Endothelial cell (in vitro differentiated cells): ENCODE measurements around the gene SLC22A1. TPM values are rescaled to one million over a fixed set of nuclear protein-coding genes. Genes with fewer than 3 reads are reported as not detected.

Experiments used
- DNase-seq: peaks from one replicate; pipeline ENCODE4 v3.0.0; 2021; ENCODE audit warnings: low spot score
- H3K27ac Mint-ChIP-seq: one replicate; pipeline ENCODE4 v1.8.0; 2021; ENCODE audit warnings: mixed read lengths, inconsistent platforms; ENCODE audit not compliant: unreplicated experiment
- H3K27me3 Mint-ChIP-seq: one replicate; pipeline ENCODE4 v1.8.0; 2021; ENCODE audit warnings: mild to moderate bottlenecking, moderate library complexity, mixed read lengths, inconsistent platforms; ENCODE audit not compliant: unreplicated experiment
- H3K36me3 Mint-ChIP-seq: one replicate; pipeline ENCODE4 v1.8.0; 2021; ENCODE audit warnings: mild to moderate bottlenecking, low read depth, mixed read lengths, inconsistent platforms; ENCODE audit not compliant: unreplicated experiment
- H3K4me1 Mint-ChIP-seq: one replicate; pipeline ENCODE4 v1.8.0; 2021; ENCODE audit warnings: mild to moderate bottlenecking, mixed read lengths, inconsistent platforms; ENCODE audit not compliant: unreplicated experiment
- H3K4me3 Mint-ChIP-seq: one replicate; pipeline ENCODE4 v1.8.0; 2021; ENCODE audit warnings: mild to moderate bottlenecking, mixed read lengths, inconsistent platforms; ENCODE audit not compliant: unreplicated experiment
- H3K9me3 Mint-ChIP-seq: one replicate; pipeline ENCODE4 v1.8.0; 2021; ENCODE audit warnings: mixed read lengths, inconsistent platforms; ENCODE audit not compliant: unreplicated experiment
- total RNA-seq: library from RNA; stranded (reverse); fragmentation: NEBNext Ultra II Directional; extraction: Animal tissue kit (Norgen Biotek cat#: 25700); gene quantifications from one replicate; pipeline ENCODE4 v1.2.1, GENCODE V29; 2021; ENCODE audit not compliant: unreplicated experiment
- TF ChIP-seq, protein P1 (sequence below): fragments of 200-600 bp; sonication (generic); IDR thresholded peaks from one replicate; pipeline ENCODE4 v1.5.0; 2021; ENCODE audit warnings: antibody characterized with exemption; ENCODE audit not compliant: unreplicated experiment

Gene SLC22A1
- total RNA-seq, 1 donor from 2014 or later, result 2.7 TPM

DNA sequence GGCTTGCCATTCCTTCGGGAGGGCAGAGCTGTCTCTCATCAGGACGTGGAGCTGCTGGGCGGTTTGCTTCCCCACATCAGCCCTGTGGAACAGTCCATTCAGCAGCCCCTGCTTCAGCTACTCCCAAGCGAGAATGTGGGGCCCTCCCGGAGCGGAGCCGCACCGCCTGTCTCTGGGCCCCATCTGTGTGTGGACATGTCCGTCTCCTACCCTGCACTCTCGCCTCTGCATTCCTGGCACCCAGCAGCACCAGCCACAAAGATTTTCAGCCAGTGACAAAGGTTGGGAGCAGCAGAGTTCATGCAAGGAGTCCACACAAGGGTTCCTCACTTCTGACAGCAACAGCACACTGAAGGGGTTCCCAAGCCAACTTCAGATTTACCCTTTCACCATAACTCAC is 29.0 kb upstream of the SLC22A1 start:
- Mint-ChIP-seq H3K36me3 (peaks cover 59% of the 10 kb centered on the region), H3K4me1 (no peaks in the 10 kb centered on the region), H3K27me3 (peaks cover 4% of the 10 kb centered on the region), H3K27ac (no peak overlapping the region), H3K9me3 (no peaks in the 10 kb centered on the region), H3K4me3 (no peak overlapping the region)
- no peak for DNase-seq
- TF ChIP-seq, protein P1, sequence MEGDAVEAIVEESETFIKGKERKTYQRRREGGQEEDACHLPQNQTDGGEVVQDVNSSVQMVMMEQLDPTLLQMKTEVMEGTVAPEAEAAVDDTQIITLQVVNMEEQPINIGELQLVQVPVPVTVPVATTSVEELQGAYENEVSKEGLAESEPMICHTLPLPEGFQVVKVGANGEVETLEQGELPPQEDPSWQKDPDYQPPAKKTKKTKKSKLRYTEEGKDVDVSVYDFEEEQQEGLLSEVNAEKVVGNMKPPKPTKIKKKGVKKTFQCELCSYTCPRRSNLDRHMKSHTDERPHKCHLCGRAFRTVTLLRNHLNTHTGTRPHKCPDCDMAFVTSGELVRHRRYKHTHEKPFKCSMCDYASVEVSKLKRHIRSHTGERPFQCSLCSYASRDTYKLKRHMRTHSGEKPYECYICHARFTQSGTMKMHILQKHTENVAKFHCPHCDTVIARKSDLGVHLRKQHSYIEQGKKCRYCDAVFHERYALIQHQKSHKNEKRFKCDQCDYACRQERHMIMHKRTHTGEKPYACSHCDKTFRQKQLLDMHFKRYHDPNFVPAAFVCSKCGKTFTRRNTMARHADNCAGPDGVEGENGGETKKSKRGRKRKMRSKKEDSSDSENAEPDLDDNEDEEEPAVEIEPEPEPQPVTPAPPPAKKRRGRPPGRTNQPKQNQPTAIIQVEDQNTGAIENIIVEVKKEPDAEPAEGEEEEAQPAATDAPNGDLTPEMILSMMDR, result no peak

DNA sequence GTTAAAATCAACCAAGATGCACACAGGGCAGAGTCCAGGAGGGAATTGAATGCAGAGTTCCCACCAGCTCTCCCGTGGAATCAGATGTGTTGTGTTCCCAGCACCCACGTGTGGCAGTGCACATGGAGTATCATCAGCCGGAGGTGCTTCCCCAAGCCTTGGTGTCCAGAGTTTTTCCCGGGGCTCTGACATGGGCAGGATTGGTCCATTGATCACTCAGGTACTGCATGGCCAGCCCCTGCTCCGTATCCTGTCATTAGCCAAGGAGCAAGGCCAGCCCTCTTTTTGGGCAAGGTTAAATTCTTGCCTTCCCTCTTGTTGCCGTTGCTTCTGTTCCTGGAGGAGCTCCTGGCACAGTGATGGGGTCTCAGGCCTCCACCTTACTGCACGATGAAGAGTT is 28.6 kb upstream of the SLC22A1 start:
- no peaks in the 10 kb centered on the region for H3K9me3 Mint-ChIP-seq
- TF ChIP-seq, protein P1, result no peak
- H3K4me1 Mint-ChIP-seq, result no peaks in the 10 kb centered on the region
- no peak for DNase-seq
- H3K27me3 Mint-ChIP-seq, result peaks cover 4% of the 10 kb centered on the region
- H3K4me3 Mint-ChIP-seq, result no peak overlapping the region
- no peak overlapping the region for H3K27ac Mint-ChIP-seq
- peaks cover 60% of the 10 kb centered on the region for H3K36me3 Mint-ChIP-seq

DNA sequence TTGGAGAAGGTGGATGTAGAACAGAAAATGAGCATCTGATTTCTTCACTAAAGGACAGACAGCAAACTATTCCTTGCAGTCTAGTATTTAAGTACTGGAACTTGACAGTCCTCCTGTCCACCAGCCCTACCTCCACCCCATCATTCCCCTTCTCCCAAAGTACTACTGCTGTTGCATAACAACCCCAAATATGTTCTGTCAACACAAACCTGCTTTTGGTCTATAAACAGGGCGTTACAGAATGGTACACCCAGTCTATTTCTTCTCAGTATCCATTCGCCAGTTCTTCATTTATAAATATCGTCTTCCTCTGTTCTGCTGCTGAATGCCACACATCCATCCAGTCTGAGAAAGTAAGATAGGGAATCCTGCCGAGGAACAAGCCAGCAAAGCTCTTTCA is 27.7 kb upstream of the SLC22A1 start:
- Mint-ChIP-seq H3K27ac (no peak overlapping the region), H3K9me3 (no peaks in the 10 kb centered on the region), H3K4me3 (no peak overlapping the region), H3K36me3 (peaks cover 62% of the 10 kb centered on the region), H3K27me3 (peaks cover 4% of the 10 kb centered on the region), H3K4me1 (no peaks in the 10 kb centered on the region)
- TF ChIP-seq, protein P1, result no peak
- no peak for DNase-seq

DNA sequence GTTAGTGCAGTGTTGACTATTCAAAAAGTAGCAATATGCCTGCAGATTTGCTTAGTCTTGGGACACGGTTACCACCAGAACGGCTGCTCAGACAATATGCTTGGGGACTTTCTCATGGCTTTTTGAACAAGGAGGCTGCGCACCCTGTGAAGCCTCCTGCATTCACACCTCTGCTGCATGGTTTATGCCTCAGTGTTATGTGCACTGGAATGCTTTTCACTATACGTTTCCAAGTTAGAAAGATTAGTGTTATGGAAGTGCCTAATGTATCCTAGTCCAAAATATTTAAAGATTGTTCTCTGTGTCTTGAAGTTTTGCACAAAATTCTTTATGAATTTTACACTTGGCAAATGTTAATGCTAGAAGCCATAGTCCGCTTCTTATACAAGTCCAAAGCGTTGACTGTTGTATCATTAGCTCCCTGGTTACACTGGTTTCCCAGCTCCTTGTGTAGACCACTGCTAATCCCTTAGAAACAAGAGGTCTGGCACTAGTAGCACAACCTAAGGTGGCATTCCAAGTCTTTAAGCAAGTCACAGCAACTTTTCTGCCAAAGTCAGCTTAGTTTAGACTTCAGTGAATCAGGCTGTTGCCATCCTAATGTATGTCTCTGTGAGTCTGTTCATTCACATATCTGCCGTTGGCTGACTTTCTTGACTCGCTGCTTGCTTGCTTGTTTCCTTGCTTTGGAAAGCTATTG is 26.3 kb upstream of the SLC22A1 start:
- TF ChIP-seq, protein P1, result no peak
- H3K4me1 Mint-ChIP-seq, result peaks cover 3% of the 10 kb centered on the region
- DNase-seq, result no peak
- H3K4me3 Mint-ChIP-seq, result no peak overlapping the region
- no peaks in the 10 kb centered on the region for H3K9me3 Mint-ChIP-seq
- peaks cover 5% of the 10 kb centered on the region for H3K27me3 Mint-ChIP-seq
- no peak overlapping the region for H3K27ac Mint-ChIP-seq
- H3K36me3 Mint-ChIP-seq, result peaks cover 53% of the 10 kb centered on the region
